ENCODE data around the gene AEBP1.

Gene AEBP1

DNA sequence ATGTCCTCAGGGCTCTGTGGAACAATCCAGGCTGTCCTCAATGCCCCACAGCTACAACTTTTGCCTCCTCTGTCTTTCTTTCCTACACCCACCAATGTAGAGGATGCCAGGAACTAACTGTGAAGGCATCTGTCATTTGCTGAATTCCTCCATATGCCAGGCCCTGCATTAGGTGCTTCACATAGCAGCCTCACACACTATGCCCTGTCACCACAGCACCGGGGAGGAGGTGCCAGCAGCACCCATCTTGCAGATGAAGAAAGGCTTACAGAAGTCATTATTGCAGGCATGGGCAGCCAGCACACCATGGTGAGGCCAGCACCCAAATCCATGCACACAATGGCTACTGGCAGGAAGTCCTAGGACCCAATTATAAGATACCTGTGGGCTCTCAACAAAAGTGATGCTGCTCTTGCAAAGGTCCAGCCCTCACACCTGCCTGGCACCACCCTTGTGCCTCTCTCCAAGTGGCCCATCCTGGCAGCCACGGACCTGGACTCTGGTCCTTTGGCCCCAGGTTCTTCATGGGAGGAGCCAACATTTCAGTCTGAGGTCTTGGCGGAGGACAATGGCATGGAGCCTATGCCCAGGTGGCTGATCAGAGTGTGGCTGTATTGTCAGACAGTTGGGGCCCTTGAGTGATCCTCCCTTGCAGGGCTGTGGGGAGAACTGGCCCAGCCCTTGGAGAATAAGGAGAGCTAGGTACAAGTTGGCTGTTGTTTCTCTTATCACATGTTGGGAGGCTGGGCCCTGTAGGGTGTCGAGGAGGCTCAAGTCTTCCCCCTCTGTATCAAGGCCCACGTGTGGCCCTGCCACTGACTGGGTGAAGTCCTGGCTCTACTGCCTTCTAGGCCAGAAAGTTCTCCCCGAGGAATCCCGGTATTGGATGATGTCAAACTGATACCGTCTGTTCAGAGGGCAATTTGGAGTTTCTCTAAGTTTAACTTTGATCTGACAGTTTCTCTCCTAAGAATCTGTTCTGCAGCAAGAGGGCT, 51.3 kb downstream of the AEBP1 start:
- H3K27ac ChIP-seq = no peak overlapping the region
- TF ChIP-seq, protein P1, sequence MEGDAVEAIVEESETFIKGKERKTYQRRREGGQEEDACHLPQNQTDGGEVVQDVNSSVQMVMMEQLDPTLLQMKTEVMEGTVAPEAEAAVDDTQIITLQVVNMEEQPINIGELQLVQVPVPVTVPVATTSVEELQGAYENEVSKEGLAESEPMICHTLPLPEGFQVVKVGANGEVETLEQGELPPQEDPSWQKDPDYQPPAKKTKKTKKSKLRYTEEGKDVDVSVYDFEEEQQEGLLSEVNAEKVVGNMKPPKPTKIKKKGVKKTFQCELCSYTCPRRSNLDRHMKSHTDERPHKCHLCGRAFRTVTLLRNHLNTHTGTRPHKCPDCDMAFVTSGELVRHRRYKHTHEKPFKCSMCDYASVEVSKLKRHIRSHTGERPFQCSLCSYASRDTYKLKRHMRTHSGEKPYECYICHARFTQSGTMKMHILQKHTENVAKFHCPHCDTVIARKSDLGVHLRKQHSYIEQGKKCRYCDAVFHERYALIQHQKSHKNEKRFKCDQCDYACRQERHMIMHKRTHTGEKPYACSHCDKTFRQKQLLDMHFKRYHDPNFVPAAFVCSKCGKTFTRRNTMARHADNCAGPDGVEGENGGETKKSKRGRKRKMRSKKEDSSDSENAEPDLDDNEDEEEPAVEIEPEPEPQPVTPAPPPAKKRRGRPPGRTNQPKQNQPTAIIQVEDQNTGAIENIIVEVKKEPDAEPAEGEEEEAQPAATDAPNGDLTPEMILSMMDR (conservative IDR thresholded peaks at IDR 0.05) = no peak

DNA sequence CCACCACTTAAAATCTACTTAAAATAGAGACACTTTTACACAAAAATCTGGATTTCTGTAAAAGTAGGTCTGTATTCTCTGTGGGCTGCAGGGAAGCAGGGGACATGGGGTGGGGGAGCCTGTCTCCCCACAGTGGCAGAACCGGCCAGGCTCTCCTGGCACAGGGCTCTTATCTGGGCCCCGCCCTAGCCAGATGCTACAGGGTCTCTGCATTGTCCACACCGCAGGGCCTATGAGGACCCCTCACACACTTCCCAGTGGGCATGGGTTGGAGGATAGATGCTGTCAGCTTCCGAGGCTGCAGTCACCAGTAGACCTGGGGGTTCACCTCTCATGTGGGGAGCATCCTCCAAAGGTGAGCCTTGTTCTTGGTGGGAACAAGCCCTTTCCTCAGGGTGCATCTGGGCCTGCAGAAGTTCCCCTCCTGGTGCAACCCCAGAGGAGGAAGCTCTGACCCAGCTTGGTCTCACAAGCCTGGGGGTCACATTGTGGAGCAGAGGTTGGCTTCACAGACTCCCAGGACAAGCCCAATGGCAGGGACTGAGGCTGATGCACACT, 52.4 kb downstream of the AEBP1 start:
- H3K27ac ChIP-seq = no peak overlapping the region
- TF ChIP-seq, protein P1 (conservative IDR thresholded peaks at IDR 0.05) = no peak

DNA sequence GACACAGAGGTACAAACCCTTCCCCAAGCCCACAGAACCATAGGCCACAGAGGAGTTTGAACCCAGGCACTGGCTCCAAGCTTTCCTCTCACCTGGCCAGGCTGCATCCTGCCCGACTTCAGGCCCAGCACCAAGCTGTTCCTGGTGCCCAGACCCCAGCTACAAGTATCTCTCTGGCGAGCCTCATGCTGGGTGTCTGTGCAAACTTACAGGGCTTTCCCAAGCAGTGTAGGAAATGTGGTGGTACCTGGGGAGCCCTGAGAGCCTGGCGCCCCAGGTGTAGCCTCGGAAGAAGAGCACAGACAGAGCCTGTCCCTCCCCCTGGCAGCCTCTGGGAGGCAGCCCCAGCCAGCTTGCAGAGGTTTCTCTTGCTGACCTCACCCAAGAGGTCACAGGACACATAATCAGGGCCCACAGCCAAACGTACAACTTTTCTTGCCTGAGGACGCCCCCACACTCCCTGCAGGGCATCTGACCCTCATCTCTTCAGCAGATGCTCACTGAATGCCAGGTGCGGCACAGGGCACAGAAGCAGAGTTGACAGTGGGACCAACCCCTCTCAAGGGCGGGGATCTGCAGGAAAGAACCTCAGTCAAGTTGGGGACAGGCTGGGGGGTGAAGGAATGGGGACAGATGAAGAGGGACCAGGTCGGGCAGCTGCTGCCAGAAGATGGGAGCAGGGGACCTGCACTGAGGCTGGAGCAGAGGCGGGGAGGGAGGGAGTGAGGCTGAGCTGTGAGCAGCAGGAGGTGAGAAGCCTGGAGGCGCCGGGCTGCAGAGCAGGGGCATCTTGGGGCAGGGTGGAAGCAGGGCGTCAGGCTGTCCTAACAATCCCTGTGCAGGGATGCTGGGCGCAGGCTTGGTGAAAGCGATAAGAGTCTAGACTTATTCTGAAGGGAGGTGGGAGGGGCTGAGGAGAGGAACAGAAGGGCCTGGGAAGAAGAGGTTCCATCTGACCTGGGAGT, 53.3 kb downstream of the AEBP1 start:
- TF ChIP-seq, protein P1 (conservative IDR thresholded peaks at IDR 0.05) = no peak
- no peak overlapping the region for H3K27ac ChIP-seq

DNA sequence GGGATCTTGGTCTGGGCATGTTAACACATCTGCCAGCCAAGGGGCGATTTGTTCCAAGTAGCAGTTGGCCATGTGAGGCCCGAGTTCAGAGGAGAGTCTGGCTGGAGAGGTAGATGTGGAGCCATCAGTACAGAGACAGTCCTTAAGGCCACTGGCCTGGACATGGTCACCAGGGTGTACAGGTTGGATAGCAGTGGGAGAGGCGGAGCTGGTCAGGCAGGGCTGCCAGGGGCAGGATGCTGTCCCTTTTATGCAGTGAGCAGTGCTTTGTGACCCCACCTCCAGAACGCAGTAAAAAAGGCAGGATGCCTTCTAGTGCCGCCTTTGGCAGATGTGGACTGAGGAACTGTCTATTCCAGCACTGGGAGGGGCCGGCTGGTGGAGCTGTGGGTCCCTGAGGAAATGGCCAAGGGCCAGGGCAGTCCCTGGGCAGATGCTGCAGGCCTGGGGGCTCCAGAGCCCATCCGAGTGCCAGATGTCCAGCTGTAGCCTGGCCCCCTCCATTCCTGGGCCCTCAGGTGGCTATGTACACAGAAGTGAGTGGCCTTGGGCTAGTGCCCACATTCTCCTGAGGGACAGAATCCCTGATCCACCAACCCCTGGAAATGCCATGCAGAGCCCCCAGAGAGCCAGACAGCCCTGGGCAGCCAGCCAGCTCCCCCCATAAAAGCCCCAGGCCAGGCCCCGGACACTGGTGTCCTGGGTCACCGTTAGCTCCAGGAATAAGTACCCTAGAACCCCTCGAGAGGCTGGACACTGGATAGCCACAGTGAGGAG, 54.1 kb downstream of the AEBP1 start:
- TF ChIP-seq, protein P1 (conservative IDR thresholded peaks at IDR 0.05) = no peak
- no peak overlapping the region for H3K27ac ChIP-seq

DNA sequence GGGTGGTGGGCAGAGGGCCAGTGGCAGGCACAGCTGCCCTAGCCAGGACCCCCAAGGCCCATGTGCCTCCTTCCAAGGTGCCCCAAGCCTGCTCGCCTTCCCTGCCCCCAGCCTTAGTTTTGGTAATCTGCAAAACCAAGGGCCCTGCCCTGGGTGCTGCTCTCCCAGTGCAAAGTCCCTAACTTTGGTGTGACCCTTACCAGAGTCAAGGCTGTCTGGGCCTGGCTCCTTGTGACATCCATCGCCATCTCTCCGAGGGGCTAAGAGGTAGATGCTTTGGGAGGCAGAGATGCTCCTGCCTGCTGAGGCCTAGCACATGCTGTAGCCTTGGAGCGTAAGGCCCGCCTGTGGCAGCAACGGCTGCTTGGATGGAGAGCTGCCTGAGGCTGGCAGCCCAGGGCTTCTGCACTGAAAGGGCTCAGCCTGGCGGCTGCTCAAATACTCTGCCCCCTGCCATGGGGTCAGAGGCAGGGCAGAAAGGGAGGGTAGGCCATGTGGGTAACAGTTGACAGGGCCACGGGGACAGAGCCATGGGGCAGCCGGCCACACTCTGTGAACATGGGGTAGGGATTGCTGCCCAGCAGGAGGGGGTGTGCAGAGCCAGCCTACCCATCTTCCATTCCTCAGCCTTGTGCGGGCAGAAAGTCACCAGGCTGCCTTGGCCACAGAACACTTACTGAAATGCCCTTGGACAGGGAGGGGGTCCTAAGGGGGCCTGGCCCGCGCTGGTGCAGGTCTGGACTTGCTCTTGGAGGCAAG, 54.9 kb downstream of the AEBP1 start:
- H3K27ac ChIP-seq = no peak overlapping the region
- TF ChIP-seq, protein P1 (conservative IDR thresholded peaks at IDR 0.05) = no peak

DNA sequence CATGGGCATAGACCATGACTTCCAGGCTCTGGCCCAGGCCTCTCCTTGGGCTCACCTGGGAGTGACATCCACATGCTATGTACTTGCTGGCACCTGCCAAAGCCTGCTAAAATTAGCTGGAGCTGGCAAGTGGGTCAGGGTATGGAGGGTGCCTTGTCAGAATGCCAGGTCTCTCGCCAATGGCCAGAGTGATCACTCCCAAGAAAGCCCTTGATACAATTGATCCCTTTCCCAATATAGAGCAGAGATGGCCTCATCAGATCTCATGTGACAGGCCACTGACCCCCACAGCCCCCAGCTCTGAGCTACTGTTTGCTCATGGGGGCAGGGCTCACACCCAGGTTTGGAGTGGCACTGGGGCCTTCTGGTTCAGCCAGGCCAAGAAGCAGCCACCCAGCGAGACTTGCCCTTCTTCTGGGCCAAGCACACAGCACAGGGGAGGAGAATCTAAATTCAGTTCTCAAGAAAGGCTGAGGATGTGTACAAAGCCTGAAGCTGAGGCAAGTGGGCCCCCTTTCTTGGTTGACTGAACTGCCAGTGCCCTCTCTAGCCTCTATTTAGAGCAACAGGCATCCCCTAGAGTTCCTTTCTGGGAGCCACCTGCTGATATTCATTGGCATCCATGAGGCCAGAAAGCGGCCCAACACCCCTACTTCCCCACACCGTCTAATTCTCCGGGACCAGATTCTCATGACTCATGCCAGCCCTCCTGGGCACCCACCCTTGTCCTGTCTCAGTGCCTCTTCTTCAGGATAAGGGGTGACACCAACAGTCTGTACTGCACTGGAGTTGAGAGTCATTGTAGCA, 55.9 kb downstream of the AEBP1 start:
- TF ChIP-seq, protein P1 (conservative IDR thresholded peaks at IDR 0.05) = no peak
- no peak overlapping the region for H3K27ac ChIP-seq

Measured in VCaP (cell line).